Measurements from ENCODE around the gene NFYA. TPM values are rescaled to one million over a fixed set of nuclear protein-coding genes. Genes with fewer than 3 reads are reported as not detected.
A peak's percentile ranks its signal among the peaks of the same experiment; 100 is the strongest.

NFYA gene
- total RNA-seq, 1 experiment from 2014 or later: 41.5 TPM

- intact Hi-C loops (cut with micrococcal nuclease): loop anchor here (1.0 kb wide), 1 partner anchor 33 kb away; no protein-coding TSS in a partner anchor
- no peaks in the 10 kb centered on the region for H3K27me3 Mint-ChIP-seq (ENCODE audit: insufficient read depth, unreplicated experiment)
- no TSS peak for BruUV-seq (replicated peaks)
- DNase-seq (ENCODE audit: unreplicated experiment): peak; percentile 76
- no peaks in the 10 kb centered on the region for H3K9me3 Mint-ChIP-seq (ENCODE audit: unreplicated experiment)
- ChIA-PET POLR2A (interaction anchor here (0.7 to 1.0 kb wide), 3 partner anchors 16 to 31 kb away, joined by 3 to 5 read pairs (median 3); no protein-coding TSS in a partner anchor), CTCF (interaction anchor here (0.6 to 5.5 kb wide), 21 partner anchors 10 to 1827 kb away, joined by 3 to 43 read pairs (median 5); partner anchors contain the start of gene NFYA)
- H3K27ac Mint-ChIP-seq (ENCODE audit: low read depth, unreplicated experiment): peak within 1 kb of the TSS; percentile 85
- H3K4me1 Mint-ChIP-seq (ENCODE audit: insufficient read depth, unreplicated experiment): peaks cover 43% of the 10 kb centered on the region
- no peak within 1 kb of the TSS for H3K4me3 Mint-ChIP-seq (ENCODE audit: unreplicated experiment)
- no peaks in the 10 kb centered on the region for H3K36me3 Mint-ChIP-seq (ENCODE audit: insufficient read depth, unreplicated experiment)
- peak; percentile 66 for TF ChIP-seq CTCF (IDR thresholded peaks at IDR 0.05; ENCODE audit: unreplicated experiment)
Measured at GRCh38 chr6:41039060-41039998, 33.4 kb upstream of the NFYA start, which contains the start of gene UNC5CL. UNC5CL (minus strand) TSS chr6:41039221; CDS start chr6:41035074, 4,147 bp downstream.

- Mint-ChIP-seq H3K27ac (ENCODE audit: low read depth, unreplicated experiment) (peak overlapping the region; percentile 85), H3K9me3 (ENCODE audit: unreplicated experiment) (no peaks in the 10 kb centered on the region), H3K4me1 (ENCODE audit: insufficient read depth, unreplicated experiment) (peaks cover 43% of the 10 kb centered on the region), H3K4me3 (ENCODE audit: unreplicated experiment) (no peak overlapping the region), H3K27me3 (ENCODE audit: insufficient read depth, unreplicated experiment) (no peaks in the 10 kb centered on the region), H3K36me3 (ENCODE audit: insufficient read depth, unreplicated experiment) (no peaks in the 10 kb centered on the region)
- CTCF ChIA-PET: interaction anchor here (0.6 to 5.5 kb wide), 14 partner anchors 9 to 1692 kb away, joined by 3 to 43 read pairs (median 6); no protein-coding TSS in a partner anchor
- intact Hi-C loops (cut with micrococcal nuclease): no loop called here
- BruUV-seq (replicated peaks): no TSS peak
- peak; percentile 83 for DNase-seq (ENCODE audit: unreplicated experiment)
- TF ChIP-seq CTCF (IDR thresholded peaks at IDR 0.05; ENCODE audit: unreplicated experiment): no peak
- POLR2A ChIA-PET: interaction anchor here (0.7 to 1.1 kb wide), 5 partner anchors 15 to 35 kb away, joined by 3 read pairs; partner anchors contain the start of gene NFYA
Measured at GRCh38 chr6:41040101-41040939, 32.5 kb upstream of the NFYA start.

- no peak for DNase-seq (ENCODE audit: unreplicated experiment)
- Mint-ChIP-seq H3K4me3 (ENCODE audit: unreplicated experiment) (no peak overlapping the region), H3K9me3 (ENCODE audit: unreplicated experiment) (no peaks in the 10 kb centered on the region), H3K4me1 (ENCODE audit: insufficient read depth, unreplicated experiment) (peaks cover 37% of the 10 kb centered on the region), H3K27me3 (ENCODE audit: insufficient read depth, unreplicated experiment) (no peaks in the 10 kb centered on the region), H3K27ac (ENCODE audit: low read depth, unreplicated experiment) (peak overlapping the region; percentile 85), H3K36me3 (ENCODE audit: insufficient read depth, unreplicated experiment) (no peaks in the 10 kb centered on the region)
- ChIA-PET CTCF (interaction anchor here (0.5 to 5.5 kb wide), 9 partner anchors 8 to 1693 kb away, joined by 3 to 43 read pairs (median 6); no protein-coding TSS in a partner anchor), POLR2A (interaction anchor here (0.7 to 1.1 kb wide), 3 partner anchors 16 to 34 kb away, joined by 3 read pairs; partner anchors contain the start of gene NFYA)
- no peak for TF ChIP-seq CTCF (IDR thresholded peaks at IDR 0.05; ENCODE audit: unreplicated experiment)
- intact Hi-C loops (cut with micrococcal nuclease): no loop called here
- BruUV-seq (replicated peaks): no TSS peak
Measured at GRCh38 chr6:41040940-41041536, 31.7 kb upstream of the NFYA start.
